Breast epithelium (tissue), 4 donors: ENCODE results near the gene SYK. TPM values are rescaled to one million over a fixed set of nuclear protein-coding genes. Genes with fewer than 3 reads are reported as not detected.

Experiments
- DNase-seq, 2 donors: peaks; one replicate each; pipeline ENCODE4 v3.0.0-alpha.2; 2019; ENCODE audit warnings: low spot score in 2 of 2
- H3K27ac ChIP-seq, 2 donors: fragments of 200-600 bp; sonication (generic) in 1 of 2; one replicate each; pipeline ENCODE4 v1.5.1; 2016 to 2019; ENCODE audit warnings: mild to moderate bottlenecking in 1 of 2
- H3K27me3 ChIP-seq, 2 donors: fragments of 200-600 bp; sonication (generic) in 1 of 2; one replicate each; pipeline versions ENCODE4 v1.5.1 to v1.6.0; 2017 to 2019; ENCODE audit warnings: control low read depth in 1 of 2, mild to moderate bottlenecking in 1 of 2
- H3K36me3 ChIP-seq: fragments of 200-600 bp; one replicate; pipeline ENCODE4 v1.5.1; 2019
- H3K4me1 ChIP-seq, 2 donors: fragments of 200-600 bp; sonication (generic); one replicate each; pipeline ENCODE4 v1.5.1; 2016 to 2019; ENCODE audit warnings: control low read depth in 1 of 2
- H3K4me3 ChIP-seq, 3 donors: fragments of 200-600 bp; sonication (generic); 1 replicate in 2 of 3; 2 replicates in 1 of 3; pipeline ENCODE4 v1.5.1; 2016 to 2019; ENCODE audit warnings: mild to moderate bottlenecking in 3 of 3, moderate library complexity in 2 of 3
- H3K9me3 ChIP-seq, 2 donors: fragments of 200-600 bp; sonication (generic) in 1 of 2; one replicate each; pipeline ENCODE4 v1.5.1; 2016 to 2019; ENCODE audit warnings: control low read depth in 1 of 2
- POLR2A ChIP-seq: fragments of 450-650 bp; IDR thresholded peaks from one replicate; pipeline ENCODE4 v1.6.1; 2016; ENCODE audit warnings: antibody characterized with exemption, mild to moderate bottlenecking, moderate library complexity
- POLR2AphosphoS5 ChIP-seq, 3 donors: sonication (generic); formaldehyde crosslinking; IDR thresholded peaks; one replicate each; pipeline ENCODE4 v1.6.1; 2017; ENCODE audit warnings: antibody characterized with exemption in 3 of 3
- intact Hi-C: fragments of 100-400 bp; cut with DNase I; formaldehyde crosslinking; loops from one replicate; pipeline ENCODE4 v1.15.1; 2023; ENCODE audit warnings: low total_unique reads
- total RNA-seq, 3 donors: library from RNA; depleted of rRNA; stranded (reverse); fragments of >200 nt; gene quantifications; one replicate each; pipeline ENCODE4 v1.1.0, GENCODE V29; 2016
- TF ChIP-seq, protein P1 (sequence below), 3 donors: fragments of 450-650 bp; IDR thresholded peaks; one replicate each; pipeline ENCODE4 v1.5.1; 2016 to 2017; ENCODE audit warnings: antibody characterized with exemption in 3 of 3, mild to moderate bottlenecking in 3 of 3, moderate library complexity in 3 of 3

Gene SYK
- total RNA-seq, 3 donors from 2014 or later: 11.8 to 37.8 (median 25.9) TPM

- no peak for DNase-seq
- Histone ChIP-seq H3K27ac (no peak overlapping the region), H3K27me3 (peaks cover 0 to 8% of the 10 kb centered on the region in 2 donors), H3K4me1 (no peaks in the 10 kb centered on the region), H3K9me3 (no peaks in the 10 kb centered on the region), H3K36me3 (no peaks in the 10 kb centered on the region), H3K4me3 (no peak overlapping the region)
- TF ChIP-seq POLR2AphosphoS5 (IDR thresholded peaks at IDR 0.05) (no peak), POLR2A (no peak)
- TF ChIP-seq, protein P1, sequence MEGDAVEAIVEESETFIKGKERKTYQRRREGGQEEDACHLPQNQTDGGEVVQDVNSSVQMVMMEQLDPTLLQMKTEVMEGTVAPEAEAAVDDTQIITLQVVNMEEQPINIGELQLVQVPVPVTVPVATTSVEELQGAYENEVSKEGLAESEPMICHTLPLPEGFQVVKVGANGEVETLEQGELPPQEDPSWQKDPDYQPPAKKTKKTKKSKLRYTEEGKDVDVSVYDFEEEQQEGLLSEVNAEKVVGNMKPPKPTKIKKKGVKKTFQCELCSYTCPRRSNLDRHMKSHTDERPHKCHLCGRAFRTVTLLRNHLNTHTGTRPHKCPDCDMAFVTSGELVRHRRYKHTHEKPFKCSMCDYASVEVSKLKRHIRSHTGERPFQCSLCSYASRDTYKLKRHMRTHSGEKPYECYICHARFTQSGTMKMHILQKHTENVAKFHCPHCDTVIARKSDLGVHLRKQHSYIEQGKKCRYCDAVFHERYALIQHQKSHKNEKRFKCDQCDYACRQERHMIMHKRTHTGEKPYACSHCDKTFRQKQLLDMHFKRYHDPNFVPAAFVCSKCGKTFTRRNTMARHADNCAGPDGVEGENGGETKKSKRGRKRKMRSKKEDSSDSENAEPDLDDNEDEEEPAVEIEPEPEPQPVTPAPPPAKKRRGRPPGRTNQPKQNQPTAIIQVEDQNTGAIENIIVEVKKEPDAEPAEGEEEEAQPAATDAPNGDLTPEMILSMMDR (IDR thresholded peaks at IDR 0.05): no peak
- intact Hi-C loops: no loop called here
These were observed 3.7 kb downstream of the SYK start for GRCh38 chr9:90805006-90805996.

- H3K4me3 ChIP-seq: no peak overlapping the region
- no peak for DNase-seq
- intact Hi-C loops: no loop called here
- no peaks in the 10 kb centered on the region for H3K9me3 ChIP-seq
- no peak overlapping the region for H3K27ac ChIP-seq
- peaks cover 0 to 1% of the 10 kb centered on the region in 2 donors for H3K27me3 ChIP-seq
- TF ChIP-seq, protein P1 (IDR thresholded peaks at IDR 0.05): no peak
- TF ChIP-seq POLR2AphosphoS5 (IDR thresholded peaks at IDR 0.05) (no peak), POLR2A (no peak)
- no peaks in the 10 kb centered on the region for H3K4me1 ChIP-seq
- no peaks in the 10 kb centered on the region for H3K36me3 ChIP-seq
These were observed 5.4 kb downstream of the SYK start for GRCh38 chr9:90807006-90807405.

DNA sequence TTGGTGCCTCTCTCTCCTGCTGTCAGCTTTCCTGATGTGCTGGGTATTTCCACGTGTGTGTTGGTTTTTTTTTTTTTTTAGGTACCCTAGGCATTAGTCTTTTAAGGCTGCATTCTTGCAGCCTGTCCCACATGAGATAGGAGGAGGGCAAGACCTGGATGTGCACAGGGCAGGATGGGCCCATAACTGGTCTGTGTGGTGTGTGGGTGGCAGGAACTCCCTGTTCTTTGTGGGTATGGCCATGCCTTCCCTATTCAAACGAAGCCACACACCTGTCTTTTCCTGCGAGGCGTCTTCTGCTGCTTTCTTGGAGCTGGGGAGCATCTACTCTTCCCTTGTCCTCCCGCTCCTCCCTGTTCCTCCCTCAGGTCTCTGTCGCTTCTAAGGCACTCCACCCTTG lies 6.8 kb downstream of the SYK start:
- H3K27me3 ChIP-seq: no peaks in the 10 kb centered on the region
- no peak overlapping the region for H3K27ac ChIP-seq
- no peaks in the 10 kb centered on the region for H3K9me3 ChIP-seq
- DNase-seq: no peak
- no peaks in the 10 kb centered on the region for H3K4me1 ChIP-seq
- TF ChIP-seq, protein P1 (IDR thresholded peaks at IDR 0.05): no peak
- no peak for TF ChIP-seq POLR2A
- TF ChIP-seq POLR2AphosphoS5 (IDR thresholded peaks at IDR 0.05): no peak
- no peak overlapping the region for H3K4me3 ChIP-seq
- intact Hi-C loops: no loop called here
- no peaks in the 10 kb centered on the region for H3K36me3 ChIP-seq

DNA sequence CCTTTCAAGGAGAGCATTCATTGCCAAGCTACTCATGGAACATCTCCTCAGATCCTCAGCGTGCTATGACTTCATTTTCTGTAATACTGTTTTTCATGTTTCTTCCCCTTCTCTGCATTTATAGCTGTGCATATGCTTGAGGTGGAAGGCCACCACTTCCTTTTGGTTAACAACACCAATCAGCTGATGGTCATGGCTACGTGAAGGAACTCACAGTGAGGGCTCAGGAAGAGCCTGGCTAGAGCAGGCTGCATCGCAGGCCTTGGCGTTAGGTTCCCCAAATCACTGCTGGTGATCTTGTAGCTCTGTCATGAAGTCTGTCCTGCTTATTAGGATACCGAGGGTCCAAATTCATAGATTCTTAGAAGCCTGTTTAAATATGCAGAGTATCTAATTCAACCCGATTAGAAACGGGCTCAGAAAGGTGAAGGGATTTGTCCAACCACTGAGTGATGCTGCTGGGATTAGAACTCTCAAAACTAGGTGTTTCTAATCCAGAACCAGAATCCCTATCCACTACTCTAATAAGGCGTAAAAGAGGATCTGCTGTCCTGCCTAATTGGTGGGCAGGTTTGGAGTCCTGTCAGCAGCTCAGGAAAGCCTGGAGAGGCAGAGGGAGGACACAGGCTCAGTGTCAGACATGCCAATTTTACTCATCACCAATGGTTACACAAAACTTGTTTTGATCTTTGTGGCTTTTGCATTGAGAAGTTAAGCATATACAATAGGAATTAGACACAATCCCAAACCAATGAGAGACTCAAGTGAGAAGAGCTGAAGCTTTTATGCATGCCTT lies 7.5 kb downstream of the SYK start:
- no peak for DNase-seq
- H3K27ac ChIP-seq: no peak overlapping the region
- no peaks in the 10 kb centered on the region for H3K36me3 ChIP-seq
- TF ChIP-seq, protein P1 (IDR thresholded peaks at IDR 0.05): no peak
- no peak for TF ChIP-seq POLR2A
- TF ChIP-seq POLR2AphosphoS5 (IDR thresholded peaks at IDR 0.05): peak in 2 of 3 donors; percentile 33 to 46
- no peaks in the 10 kb centered on the region for H3K9me3 ChIP-seq
- intact Hi-C loops: no loop called here
- no peaks in the 10 kb centered on the region for H3K4me1 ChIP-seq
- no peak overlapping the region for H3K4me3 ChIP-seq
- H3K27me3 ChIP-seq: no peaks in the 10 kb centered on the region
